HCT116 (cell line): ENCODE measurements around the gene PRR16. TPM values are rescaled to one million over a fixed set of nuclear protein-coding genes. Genes with fewer than 3 reads are reported as not detected.

Experiments
- ATAC-seq: fragments of 200-7000 bp; cut with Tn5 transposase; 2 replicates; pipeline ENCODE4 v1.9.1; 2020; ENCODE audit warnings: mild to moderate bottlenecking, moderate library complexity
- Bru-seq: library from RNA; stranded (reverse); fragments of 400-500 nt; gene quantifications from one replicate; lab custom pipeline; 2021; lab: Mats Ljungman, UMichigan
- BruChase-seq, 2 experiments: library from RNA; stranded (reverse); fragments of 400-500 nt; gene quantifications; one replicate each; lab custom pipeline; 2021; lab: Mats Ljungman, UMichigan
- BruUV-seq: library from RNA; stranded (reverse); fragments of 400-500 nt; replicated peaks from 2 replicates; lab custom pipeline; 2021; lab: Mats Ljungman, UMichigan
- CTCF ChIA-PET: fragments of 300-600 bp; sonication (Branson Sonifier 250); formaldehyde crosslinking; loops from one replicate; lab custom pipeline; 2021; ENCODE audit warnings: antibody characterized with exemption; lab: Charles Lee
- POLR2A ChIA-PET: fragments of 300-600, 350-600 bp; sonication (Branson Sonifier 250); formaldehyde crosslinking; loops from one replicate; lab custom pipeline; 2021; ENCODE audit warnings: antibody characterized with exemption; lab: Charles Lee
- RAD21 ChIA-PET, 2 experiments: fragments of 300-600 bp; sonication (Branson Sonifier 250); formaldehyde crosslinking; loops; one replicate each; lab custom pipeline; 2023; ENCODE audit warnings: low total read pairs in 2 of 2; ENCODE audit not compliant: uncharacterized antibody in 2 of 2, unreplicated experiment in 2 of 2, low non-redundant PET in 1 of 2; lab: Charles Lee
- DNase-seq: peaks from one replicate; pipeline ENCODE4 v3.0.0-alpha.2; 2010; ENCODE audit warnings: low read depth, low spot score
- H2AFZ ChIP-seq: fragments of 200-600 bp; shearing (Covaris generic), sonication (generic); 2 replicates; pipeline ENCODE4 v1.6.1; 2017; ENCODE audit warnings: low read depth, mixed run types, mixed read lengths, antibody characterized with exemption, low read length; ENCODE audit not compliant: poor library complexity, severe bottlenecking
- H3K27ac ChIP-seq: 2 replicates; pipeline ENCODE4 v1.5.1; 2012; ENCODE audit warnings: low read depth, low read length
- H3K27me3 ChIP-seq: fragments of 200-600 bp; sonication (generic); 2 replicates; pipeline ENCODE4 v1.6.1; 2016; ENCODE audit warnings: mixed run types, low read length, mixed read lengths; ENCODE audit not compliant: insufficient read depth
- H3K36me3 ChIP-seq, 2 experiments: fragments of 200-500 bp in 1 of 2; fragments of 200-600 bp in 1 of 2; sonication (Bioruptor generic) in 1 of 2; sonication (generic) in 1 of 2; 2 replicates each; pipeline versions ENCODE4 v1.5.1 to v1.6.1; 2014 to 2016; ENCODE audit warnings: low read length in 2 of 2, inconsistent platforms in 1 of 2, mixed read lengths in 1 of 2, mixed run types in 1 of 2; ENCODE audit not compliant: insufficient read depth in 2 of 2, control insufficient read depth in 1 of 2
- H3K4me1 ChIP-seq, 2 experiments: fragments of 200-600 bp in 1 of 2; sonication (generic) in 1 of 2; 2 replicates each; pipeline versions ENCODE4 v1.5.1 to v1.6.1; 2012 to 2017; ENCODE audit warnings: low read length in 2 of 2, inconsistent platforms in 1 of 2, mild to moderate bottlenecking in 1 of 2, mixed read lengths in 1 of 2, mixed run types in 1 of 2, moderate library complexity in 1 of 2; ENCODE audit not compliant: insufficient read depth in 2 of 2, control insufficient read depth in 1 of 2
- H3K4me2 ChIP-seq: fragments of 200-600 bp; sonication (generic); 2 replicates; pipeline ENCODE4 v1.6.1; 2017; ENCODE audit warnings: mixed run types, low read length, mixed read lengths
- H3K4me3 ChIP-seq, 2 experiments: fragments of 200-600 bp in 1 of 2; sonication (generic) in 1 of 2; replicated peaks in 1 of 2; 2 replicates each; pipeline ENCODE4 v1.5.1; 2011 to 2016; ENCODE audit warnings: low read length in 2 of 2, control low read depth in 1 of 2, low read depth in 1 of 2, mild to moderate bottlenecking in 1 of 2, mixed read lengths in 1 of 2, mixed run types in 1 of 2
- H3K79me2 ChIP-seq: fragments of 200-600 bp; sonication (generic); 2 replicates; pipeline ENCODE4 v1.6.1; 2017; ENCODE audit warnings: mild to moderate bottlenecking, mixed run types, low read length, moderate library complexity, mixed read lengths; ENCODE audit not compliant: insufficient read depth
- H3K9ac ChIP-seq: fragments of 200-600 bp; sonication (generic); 2 replicates; pipeline ENCODE4 v1.6.1; 2016; ENCODE audit warnings: low read length, mixed read lengths
- H3K9me2 ChIP-seq: fragments of 200-600 bp; sonication (generic), shearing (Covaris generic); 2 replicates; pipeline ENCODE4 v1.6.1; 2017; ENCODE audit warnings: mixed run types, mild to moderate bottlenecking, moderate library complexity; ENCODE audit not compliant: insufficient read depth
- H3K9me3 ChIP-seq, 2 experiments: fragments of 200-500 bp in 1 of 2; fragments of 200-600 bp in 1 of 2; sonication (Bioruptor generic) in 1 of 2; sonication (generic) in 1 of 2; 2 replicates each; pipeline ENCODE4 v1.6.1; 2014 to 2017; ENCODE audit warnings: low read length in 2 of 2, mixed read lengths in 2 of 2, inconsistent platforms in 1 of 2, low read depth in 1 of 2, mild to moderate bottlenecking in 1 of 2, mixed run types in 1 of 2, moderate library complexity in 1 of 2; ENCODE audit not compliant: control insufficient read depth in 1 of 2, insufficient read depth in 1 of 2
- H4K20me1 ChIP-seq: fragments of 200-600 bp; sonication (generic), shearing (Covaris generic); 2 replicates; pipeline ENCODE4 v1.6.1; 2017; ENCODE audit warnings: mixed run types, mild to moderate bottlenecking, moderate library complexity; ENCODE audit not compliant: insufficient read depth
- EGR1 ChIP-seq: IDR thresholded peaks from 2 replicates; pipeline ENCODE4 v1.6.1; 2012; ENCODE audit warnings: low read depth
- FOSL1 ChIP-seq: IDR thresholded peaks from 2 replicates; pipeline ENCODE4 v1.6.1; 2012; ENCODE audit warnings: low read depth
- POLR2AphosphoS5 ChIP-seq: IDR thresholded peaks from 2 replicates; pipeline ENCODE4 v1.6.1; 2011; ENCODE audit warnings: mild to moderate bottlenecking, low read depth, low read length, moderate library complexity
- SIN3A ChIP-seq: IDR thresholded peaks from 2 replicates; pipeline ENCODE4 v1.6.1; 2012; ENCODE audit warnings: low read depth
- ZBTB33 ChIP-seq: IDR thresholded peaks from 2 replicates; pipeline ENCODE4 v1.6.1; 2011; ENCODE audit warnings: mild to moderate bottlenecking, low read length, moderate library complexity; ENCODE audit not compliant: insufficient replicate concordance; ENCODE audit errors: extremely low read depth
- intact Hi-C: fragments of 100-400 bp; cut with micrococcal nuclease; formaldehyde crosslinking; loops from 2 replicates; pipeline ENCODE4 v1.10.0; 2022
- long read RNA-seq: library from polyadenylated mRNA; unstranded; transcript quantifications from one replicate; pipeline ENCODE4 v2.0.0, GENCODE V29; 2021; ENCODE audit not compliant: unreplicated experiment
- polyA plus RNA-seq: library from polyadenylated mRNA; unstranded; fragments of >200 nt; gene quantifications from 2 replicates; pipeline ENCODE4 v1.2.1, GENCODE V29; 2012; ENCODE audit warnings: missing spikeins
- total RNA-seq: library from RNA; stranded (reverse); gene quantifications from one replicate; pipeline ENCODE4 v1.2.1, GENCODE V29; 2021; ENCODE audit not compliant: unreplicated experiment
- TF ChIP-seq, protein P1 (sequence below): IDR thresholded peaks from 2 replicates; pipeline ENCODE4 v1.6.1; 2012
- TF ChIP-seq, protein P2 (sequence below): IDR thresholded peaks from 2 replicates; pipeline ENCODE4 v1.6.1; 2012; ENCODE audit warnings: low read depth

The PRR16 gene
- 0.42 TPM for total RNA-seq
- polyA plus RNA-seq = 0.14 and 0.21 TPM in 2 replicates
- Bru-seq, nascent RNA = percentile 21 among the genes with signal in this experiment
- percentile 11 among the genes with signal in this experiment for BruChase-seq, experiment 1, labeled RNA remaining after a 6-hour chase
- BruChase-seq, experiment 2, labeled RNA remaining after a 2-hour chase = percentile 21 among the genes with signal in this experiment
- long read RNA-seq, partial matches to known transcripts = 0 of 1 reads
- long read RNA-seq, other reads (novel, unspliced or antisense) = 1 of 1 reads

- H4K20me1 ChIP-seq = no peaks in the 10 kb centered on the region
- peak within 1 kb of the TSS; percentile 35 to 54 for H3K4me3 ChIP-seq
- H3K4me2 ChIP-seq = peak within 1 kb of the TSS; percentile 73
- BruUV-seq = no TSS peak
- no peaks in the 10 kb centered on the region for H3K9me2 ChIP-seq
- H3K4me1 ChIP-seq = peaks cover 0 to 4% of the 10 kb centered on the region in 2 experiments; a peak in 1 of 4 replicates
- ChIA-PET RAD21 (no interaction called here), POLR2A (no interaction called here), CTCF (no interaction called here)
- TF ChIP-seq, protein P1, sequence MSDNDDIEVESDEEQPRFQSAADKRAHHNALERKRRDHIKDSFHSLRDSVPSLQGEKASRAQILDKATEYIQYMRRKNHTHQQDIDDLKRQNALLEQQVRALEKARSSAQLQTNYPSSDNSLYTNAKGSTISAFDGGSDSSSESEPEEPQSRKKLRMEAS = peak; percentile 57
- TF ChIP-seq SIN3A = no peak
- peak within 1 kb of the TSS; percentile 32 for H2AFZ ChIP-seq
- H3K36me3 ChIP-seq = no peaks in the 10 kb centered on the region
- H3K27me3 ChIP-seq = no peaks in the 10 kb centered on the region
- intact Hi-C loops = loop anchor here (10.0 kb wide), 1 partner anchor 1481 kb away; no protein-coding TSS in a partner anchor
- no peaks in the 10 kb centered on the region for H3K79me2 ChIP-seq
- ATAC-seq (peak; percentile 98), DNase-seq (no peak)
- H3K9me3 ChIP-seq = no peaks in the 10 kb centered on the region
- 0 out of 2 replicates have a peak within 1 kb of the TSS, but pooled peaks have one; percentile 8 for H3K9ac ChIP-seq
- no peak within 1 kb of the TSS for H3K27ac ChIP-seq
Measured at GRCh38 chr5:120463991-120464626, at the start of gene PRR16. Gene PRR16 (plus strand): TSS chr5:120464300.

DNA sequence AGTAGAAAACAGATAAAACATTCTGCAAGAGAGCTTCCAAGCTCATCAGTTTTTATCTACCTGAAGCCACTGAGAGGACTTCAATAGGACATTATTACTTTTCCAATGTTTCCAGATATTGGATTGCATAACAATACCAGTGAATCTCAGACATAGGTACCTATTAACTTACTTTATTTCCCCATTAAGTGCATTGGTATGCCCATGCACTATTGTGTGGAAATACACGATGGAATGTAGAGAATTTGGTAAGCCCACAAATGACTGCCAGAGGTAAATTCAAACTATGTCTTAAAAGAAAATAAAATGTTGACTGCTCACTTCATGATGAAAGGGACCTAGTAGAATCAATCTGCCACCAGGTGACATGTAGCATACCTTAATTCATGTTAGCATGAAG is 48.1 kb upstream of the PRR16 start:
- ChIA-PET CTCF (no interaction called here), POLR2A (no interaction called here), RAD21 (no interaction called here)
- BruUV-seq = no TSS peak
- Histone ChIP-seq H3K27me3 (no peaks in the 10 kb centered on the region), H3K9me3 (no peaks in the 10 kb centered on the region), H3K36me3 (no peaks in the 10 kb centered on the region), H3K9ac (no peak overlapping the region), H3K4me2 (no peak overlapping the region), H3K4me3 (no peak overlapping the region), H3K4me1 (no peaks in the 10 kb centered on the region), H3K9me2 (no peaks in the 10 kb centered on the region), H4K20me1 (no peaks in the 10 kb centered on the region; the same call in 1 of the 2 replicates), H2AFZ (no peak overlapping the region), H3K79me2 (no peaks in the 10 kb centered on the region), H3K27ac (no peak overlapping the region)
- DNase-seq (no peak), ATAC-seq (no peak)
- TF ChIP-seq, protein P1 = no peak
- TF ChIP-seq, protein P2, sequence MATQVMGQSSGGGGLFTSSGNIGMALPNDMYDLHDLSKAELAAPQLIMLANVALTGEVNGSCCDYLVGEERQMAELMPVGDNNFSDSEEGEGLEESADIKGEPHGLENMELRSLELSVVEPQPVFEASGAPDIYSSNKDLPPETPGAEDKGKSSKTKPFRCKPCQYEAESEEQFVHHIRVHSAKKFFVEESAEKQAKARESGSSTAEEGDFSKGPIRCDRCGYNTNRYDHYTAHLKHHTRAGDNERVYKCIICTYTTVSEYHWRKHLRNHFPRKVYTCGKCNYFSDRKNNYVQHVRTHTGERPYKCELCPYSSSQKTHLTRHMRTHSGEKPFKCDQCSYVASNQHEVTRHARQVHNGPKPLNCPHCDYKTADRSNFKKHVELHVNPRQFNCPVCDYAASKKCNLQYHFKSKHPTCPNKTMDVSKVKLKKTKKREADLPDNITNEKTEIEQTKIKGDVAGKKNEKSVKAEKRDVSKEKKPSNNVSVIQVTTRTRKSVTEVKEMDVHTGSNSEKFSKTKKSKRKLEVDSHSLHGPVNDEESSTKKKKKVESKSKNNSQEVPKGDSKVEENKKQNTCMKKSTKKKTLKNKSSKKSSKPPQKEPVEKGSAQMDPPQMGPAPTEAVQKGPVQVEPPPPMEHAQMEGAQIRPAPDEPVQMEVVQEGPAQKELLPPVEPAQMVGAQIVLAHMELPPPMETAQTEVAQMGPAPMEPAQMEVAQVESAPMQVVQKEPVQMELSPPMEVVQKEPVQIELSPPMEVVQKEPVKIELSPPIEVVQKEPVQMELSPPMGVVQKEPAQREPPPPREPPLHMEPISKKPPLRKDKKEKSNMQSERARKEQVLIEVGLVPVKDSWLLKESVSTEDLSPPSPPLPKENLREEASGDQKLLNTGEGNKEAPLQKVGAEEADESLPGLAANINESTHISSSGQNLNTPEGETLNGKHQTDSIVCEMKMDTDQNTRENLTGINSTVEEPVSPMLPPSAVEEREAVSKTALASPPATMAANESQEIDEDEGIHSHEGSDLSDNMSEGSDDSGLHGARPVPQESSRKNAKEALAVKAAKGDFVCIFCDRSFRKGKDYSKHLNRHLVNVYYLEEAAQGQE = no peak
- no peak for TF ChIP-seq FOSL1
- no peak for TF ChIP-seq EGR1
- no peak for TF ChIP-seq SIN3A
- no peak for TF ChIP-seq POLR2AphosphoS5
- no peak for TF ChIP-seq ZBTB33
- intact Hi-C loops = no loop called here
